Gastrocnemius medialis (tissue), 4 donors: Measurements from ENCODE around the gene KRTAP6-3.

Source experiments
- CTCF ChIP-seq, 5 experiments: fragments of 450-650 bp in 3 of 5; fragments of 200-600 bp in 2 of 5; sonication (generic) in 2 of 5; IDR thresholded peaks in 4 of 5; conservative IDR thresholded peaks in 1 of 5; 1 replicate in 4 of 5; 2 replicates in 1 of 5; pipeline ENCODE4 v1.5.1; 2016 to 2019; ENCODE audit warnings: antibody characterized with exemption in 5 of 5, mild to moderate bottlenecking in 3 of 5, moderate library complexity in 3 of 5
- POLR2A ChIP-seq, 2 donors: fragments of 450-650 bp; IDR thresholded peaks; one replicate each; pipeline ENCODE4 v1.6.1; 2017; ENCODE audit warnings: antibody characterized with exemption in 2 of 2, mild to moderate bottlenecking in 2 of 2, moderate library complexity in 2 of 2

GRCh38 chr21:30620522-30620921 lies 28.3 kb downstream of the KRTAP6-3 start, which contains the start of gene KRTAP20-4:
- no peak for TF ChIP-seq CTCF (IDR thresholded peaks at IDR 0.05 in 4 of 5, conservative IDR thresholded peaks at IDR 0.05 in 1 of 5)
- no peak for TF ChIP-seq POLR2A (IDR thresholded peaks at IDR 0.05)
